Measurements from ENCODE around the gene PSTPIP1.

PSTPIP1 gene

GRCh38 chr15:76986743-76987142, 8.2 kb upstream of the PSTPIP1 start:
- no peak overlapping the region for H3K4ac ChIP-seq (ENCODE audit: low read depth, low read length)
- H3K27ac ChIP-seq (ENCODE audit: low read depth, low read length): no peak overlapping the region
- H3K79me2 ChIP-seq (ENCODE audit: control insufficient read depth, insufficient read depth, low read length): no peaks in the 10 kb centered on the region
- H3K9ac ChIP-seq (ENCODE audit: low read length): no peak overlapping the region
- no peak overlapping the region for H3K4me3 ChIP-seq (ENCODE audit: low read length)
- no peak overlapping the region for H4K5ac ChIP-seq (ENCODE audit: low read length)
- no peak overlapping the region for H4K8ac ChIP-seq (ENCODE audit: low read depth, low read length)
- H3K4me2 ChIP-seq (ENCODE audit: low read length): no peak overlapping the region
- H3K27me3 ChIP-seq (ENCODE audit: insufficient read depth, low read length, poor library complexity): no peaks in the 10 kb centered on the region
- no peaks in the 10 kb centered on the region for H3K79me1 ChIP-seq (ENCODE audit: low read length)
- no peak overlapping the region for H2BK15ac ChIP-seq (replicated peaks; ENCODE audit: low read depth)
- no peak overlapping the region for H2AK5ac ChIP-seq (ENCODE audit: low read length)
- H3K56ac ChIP-seq (ENCODE audit: low read length): no peak overlapping the region
- no peak for DNase-seq
- H3K23ac ChIP-seq (ENCODE audit: low read length): no peak overlapping the region
- no peak overlapping the region for H3K18ac ChIP-seq (ENCODE audit: low read length)
- H3K4me1 ChIP-seq (ENCODE audit: control insufficient read depth, low read depth, low read length): peaks cover 6% of the 10 kb centered on the region
- H3K36me3 ChIP-seq (ENCODE audit: control insufficient read depth, insufficient read depth, low read length): no peaks in the 10 kb centered on the region
- H2BK5ac ChIP-seq (ENCODE audit: low read length): no peak overlapping the region
- H2BK120ac ChIP-seq (ENCODE audit: low read depth, low read length): no peak overlapping the region
- WGBS (ENCODE audit: extremely low coverage, insufficient coverage, low lambda C conversion rate): no CpG with 5 or more reads among the region's 3 CpGs

DNA sequence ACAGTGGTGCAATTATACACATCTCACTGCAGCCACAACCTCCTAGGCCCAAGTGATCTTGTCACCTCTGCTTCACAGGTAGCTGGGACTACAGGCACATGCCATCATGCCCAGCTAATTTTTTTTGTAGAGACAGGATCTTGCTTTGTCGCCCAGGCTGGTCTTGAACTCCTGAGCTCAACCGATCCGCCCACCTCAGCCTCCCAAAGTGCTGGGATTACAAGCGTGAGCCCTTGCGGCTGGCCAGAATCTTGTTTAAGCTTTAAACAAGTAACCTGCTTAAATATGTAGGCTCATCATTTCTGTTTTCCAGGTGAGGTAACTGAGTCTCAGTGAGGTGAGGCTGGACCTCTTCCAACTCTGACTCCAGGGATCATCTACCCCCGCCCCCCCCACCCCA, 7.7 kb upstream of the PSTPIP1 start:
- no peak overlapping the region for H2BK120ac ChIP-seq (ENCODE audit: low read depth, low read length)
- H3K4me1 ChIP-seq (ENCODE audit: control insufficient read depth, low read depth, low read length): peaks cover 6% of the 10 kb centered on the region
- H3K4ac ChIP-seq (ENCODE audit: low read depth, low read length): no peak overlapping the region
- no peak for DNase-seq
- H3K4me3 ChIP-seq (ENCODE audit: low read length): no peak overlapping the region
- no peak overlapping the region for H3K56ac ChIP-seq (ENCODE audit: low read length)
- H3K4me2 ChIP-seq (ENCODE audit: low read length): no peak overlapping the region
- no peak overlapping the region for H3K27ac ChIP-seq (ENCODE audit: low read depth, low read length)
- no peak overlapping the region for H2BK15ac ChIP-seq (replicated peaks; ENCODE audit: low read depth)
- no peak overlapping the region for H2BK5ac ChIP-seq (ENCODE audit: low read length)
- no CpG with 5 or more reads among the region's 6 CpGs for WGBS (ENCODE audit: extremely low coverage, insufficient coverage, low lambda C conversion rate)
- H2AK5ac ChIP-seq (ENCODE audit: low read length): no peak overlapping the region
- no peaks in the 10 kb centered on the region for H3K36me3 ChIP-seq (ENCODE audit: control insufficient read depth, insufficient read depth, low read length)
- H4K5ac ChIP-seq (ENCODE audit: low read length): no peak overlapping the region
- H3K18ac ChIP-seq (ENCODE audit: low read length): no peak overlapping the region
- no peaks in the 10 kb centered on the region for H3K79me1 ChIP-seq (ENCODE audit: low read length)
- H3K79me2 ChIP-seq (ENCODE audit: control insufficient read depth, insufficient read depth, low read length): no peaks in the 10 kb centered on the region
- H3K9ac ChIP-seq (ENCODE audit: low read length): no peak overlapping the region
- H4K8ac ChIP-seq (ENCODE audit: low read depth, low read length): no peak overlapping the region
- no peak overlapping the region for H3K23ac ChIP-seq (ENCODE audit: low read length)
- no peaks in the 10 kb centered on the region for H3K27me3 ChIP-seq (ENCODE audit: insufficient read depth, low read length, poor library complexity)

GRCh38 chr15:76987896-76988860, 6.7 kb upstream of the PSTPIP1 start:
- Histone ChIP-seq H3K23ac (ENCODE audit: low read length) (no peak overlapping the region), H3K27ac (ENCODE audit: low read depth, low read length) (no peak overlapping the region), H3K18ac (ENCODE audit: low read length) (no peak overlapping the region), H3K4me1 (ENCODE audit: control insufficient read depth, low read depth, low read length) (peaks cover 6% of the 10 kb centered on the region), H3K4me2 (ENCODE audit: low read length) (no peak overlapping the region), H3K27me3 (ENCODE audit: insufficient read depth, low read length, poor library complexity) (no peaks in the 10 kb centered on the region), H3K4me3 (ENCODE audit: low read length) (no peak overlapping the region), H3K56ac (ENCODE audit: low read length) (no peak overlapping the region), H2AK5ac (ENCODE audit: low read length) (no peak overlapping the region), H3K9ac (ENCODE audit: low read length) (no peak overlapping the region), H2BK120ac (ENCODE audit: low read depth, low read length) (no peak overlapping the region), H4K8ac (ENCODE audit: low read depth, low read length) (no peak overlapping the region), H2BK15ac (replicated peaks; ENCODE audit: low read depth) (no peak overlapping the region), H4K5ac (ENCODE audit: low read length) (no peak overlapping the region), H3K4ac (ENCODE audit: low read depth, low read length) (no peak overlapping the region), H3K79me2 (ENCODE audit: control insufficient read depth, insufficient read depth, low read length) (no peaks in the 10 kb centered on the region), H3K36me3 (ENCODE audit: control insufficient read depth, insufficient read depth, low read length) (no peaks in the 10 kb centered on the region), H2BK5ac (ENCODE audit: low read length) (no peak overlapping the region), H3K79me1 (ENCODE audit: low read length) (no peaks in the 10 kb centered on the region)
- DNase-seq: peak; percentile 46
- WGBS (ENCODE audit: extremely low coverage, insufficient coverage, low lambda C conversion rate): no CpG with 5 or more reads among the region's 11 CpGs

DNA sequence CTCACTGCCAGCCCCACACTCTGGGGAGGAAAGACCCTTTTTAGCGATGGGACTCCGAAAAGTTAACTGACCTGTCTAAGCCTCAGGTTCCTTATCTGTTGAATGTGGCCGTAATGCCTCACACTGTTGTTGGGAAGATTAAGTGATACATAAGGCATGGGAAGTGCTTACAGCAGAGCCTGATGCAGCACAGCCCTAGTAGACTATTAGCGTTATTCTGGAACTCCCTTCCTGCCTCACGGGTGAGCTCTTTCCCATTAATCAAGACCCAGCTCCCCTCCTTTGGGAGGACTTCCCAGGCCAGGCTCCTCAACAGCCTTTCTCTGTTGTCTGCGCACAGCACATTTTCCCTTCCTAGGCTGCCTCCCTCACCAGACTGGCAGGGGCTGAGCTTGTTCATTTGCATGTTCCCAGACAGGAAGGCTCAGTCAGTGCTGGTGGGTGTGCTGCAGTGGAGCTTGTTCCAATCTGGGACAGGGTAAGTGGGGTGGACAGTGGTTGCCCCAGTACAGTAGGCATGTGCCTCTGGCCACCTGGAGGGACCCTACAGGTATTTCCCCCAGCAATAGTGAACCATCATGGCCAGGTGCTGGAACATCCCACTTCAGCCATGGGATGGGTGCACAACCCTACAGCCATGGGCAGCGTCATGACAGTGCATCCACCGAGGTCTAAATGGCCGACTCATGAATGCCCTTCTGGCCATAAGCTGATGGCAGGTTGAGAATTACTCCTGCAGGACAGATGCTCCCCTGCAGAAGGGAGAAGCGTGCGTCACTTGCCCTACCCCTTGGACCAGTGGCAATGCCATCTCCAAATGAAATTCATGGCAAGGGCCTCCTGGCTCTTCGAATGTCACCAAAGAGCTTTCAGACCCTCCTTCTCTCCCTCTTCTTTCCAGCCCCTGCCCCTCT, 5.8 kb upstream of the PSTPIP1 start:
- Histone ChIP-seq H3K23ac (ENCODE audit: low read length) (no peak overlapping the region), H4K8ac (ENCODE audit: low read depth, low read length) (no peak overlapping the region), H3K18ac (ENCODE audit: low read length) (no peak overlapping the region), H3K27me3 (ENCODE audit: insufficient read depth, low read length, poor library complexity) (no peaks in the 10 kb centered on the region), H2BK5ac (ENCODE audit: low read length) (peak overlapping the region; percentile 6), H3K4ac (ENCODE audit: low read depth, low read length) (no peak overlapping the region), H3K79me2 (ENCODE audit: control insufficient read depth, insufficient read depth, low read length) (no peaks in the 10 kb centered on the region), H2BK15ac (replicated peaks; ENCODE audit: low read depth) (no peak overlapping the region), H2AK5ac (ENCODE audit: low read length) (no peak overlapping the region), H3K4me1 (ENCODE audit: control insufficient read depth, low read depth, low read length) (peaks cover 6% of the 10 kb centered on the region), H3K9ac (ENCODE audit: low read length) (no peak overlapping the region), H3K56ac (ENCODE audit: low read length) (peak overlapping the region; percentile 26), H3K27ac (ENCODE audit: low read depth, low read length) (no peak overlapping the region), H4K5ac (ENCODE audit: low read length) (no peak overlapping the region), H2BK120ac (ENCODE audit: low read depth, low read length) (no peak overlapping the region), H3K79me1 (ENCODE audit: low read length) (no peaks in the 10 kb centered on the region), H3K4me2 (ENCODE audit: low read length) (no peak overlapping the region), H3K4me3 (ENCODE audit: low read length) (no peak overlapping the region), H3K36me3 (ENCODE audit: control insufficient read depth, insufficient read depth, low read length) (no peaks in the 10 kb centered on the region)
- peak; percentile 32 for DNase-seq
- WGBS (ENCODE audit: extremely low coverage, insufficient coverage, low lambda C conversion rate): no CpG with 5 or more reads among the region's 12 CpGs

GRCh38 chr15:76991048-76991447, 3.9 kb upstream of the PSTPIP1 start:
- Histone ChIP-seq H3K56ac (ENCODE audit: low read length) (no peak overlapping the region), H2BK120ac (ENCODE audit: low read depth, low read length) (no peak overlapping the region), H2BK15ac (replicated peaks; ENCODE audit: low read depth) (no peak overlapping the region), H3K79me1 (ENCODE audit: low read length) (no peaks in the 10 kb centered on the region), H3K4me1 (ENCODE audit: control insufficient read depth, low read depth, low read length) (peaks cover 6% of the 10 kb centered on the region), H2AK5ac (ENCODE audit: low read length) (no peak overlapping the region), H4K5ac (ENCODE audit: low read length) (no peak overlapping the region), H3K18ac (ENCODE audit: low read length) (no peak overlapping the region), H3K4me3 (ENCODE audit: low read length) (no peak overlapping the region), H2BK5ac (ENCODE audit: low read length) (no peak overlapping the region), H3K27me3 (ENCODE audit: insufficient read depth, low read length, poor library complexity) (no peaks in the 10 kb centered on the region), H3K9ac (ENCODE audit: low read length) (no peak overlapping the region), H3K36me3 (ENCODE audit: control insufficient read depth, insufficient read depth, low read length) (no peaks in the 10 kb centered on the region), H3K4ac (ENCODE audit: low read depth, low read length) (no peak overlapping the region), H3K23ac (ENCODE audit: low read length) (no peak overlapping the region), H3K27ac (ENCODE audit: low read depth, low read length) (no peak overlapping the region), H3K4me2 (ENCODE audit: low read length) (no peak overlapping the region), H4K8ac (ENCODE audit: low read depth, low read length) (no peak overlapping the region), H3K79me2 (ENCODE audit: control insufficient read depth, insufficient read depth, low read length) (no peaks in the 10 kb centered on the region)
- WGBS (ENCODE audit: extremely low coverage, insufficient coverage, low lambda C conversion rate): no CpG with 5 or more reads among the region's 7 CpGs
- no peak for DNase-seq

Data from mesendoderm (in vitro differentiated cells).